ENCODE measurements around the gene CAB39. TPM values are rescaled to one million over a fixed set of nuclear protein-coding genes. Genes with fewer than 3 reads are reported as not detected.

Gene CAB39
- total RNA-seq, 1 donor from 2014 or later = 62.9 TPM

GRCh38 chr2:230778350-230779063 is 65.9 kb downstream of the CAB39 start:
- Histone ChIP-seq H3K9me3 (no peaks in the 10 kb centered on the region), H3K27me3 (no peaks in the 10 kb centered on the region), H3K4me3 (no peak overlapping the region), H3K36me3 (peaks cover 7 to 8% of the 10 kb centered on the region in 2 donors), H3K4me1 (peaks cover 0 to 12% of the 10 kb centered on the region in 2 donors), H3K27ac (peak overlapping the region in 1 of 2 donors; percentile 9)
- DNase-seq (ENCODE audit: low spot score in 2 of 2) = no peak
- intact Hi-C loops (cut with DNase I) = no loop called here
- no peak for TF ChIP-seq CTCF (IDR thresholded peaks at IDR 0.05)

- Histone ChIP-seq H3K27ac (no peak overlapping the region), H3K27me3 (no peaks in the 10 kb centered on the region), H3K4me1 (peaks cover 0 to 12% of the 10 kb centered on the region in 2 donors), H3K9me3 (no peaks in the 10 kb centered on the region), H3K4me3 (no peak overlapping the region), H3K36me3 (peaks cover 11 to 13% of the 10 kb centered on the region in 2 donors)
- DNase-seq (ENCODE audit: low spot score in 2 of 2) = no peak
- TF ChIP-seq CTCF (IDR thresholded peaks at IDR 0.05) = no peak
- intact Hi-C loops (cut with DNase I) = no loop called here
Measured at GRCh38 chr2:230779126-230779525, 66.5 kb downstream of the CAB39 start.

- Histone ChIP-seq H3K27me3 (no peaks in the 10 kb centered on the region), H3K27ac (peak overlapping the region in 1 of 2 donors; percentile 26), H3K9me3 (no peaks in the 10 kb centered on the region), H3K4me3 (no peak overlapping the region), H3K36me3 (peaks cover 11 to 14% of the 10 kb centered on the region in 2 donors), H3K4me1 (peaks cover 0 to 8% of the 10 kb centered on the region in 2 donors)
- intact Hi-C loops (cut with DNase I) = no loop called here
- DNase-seq (ENCODE audit: low spot score in 2 of 2) = no peak
- TF ChIP-seq CTCF (IDR thresholded peaks at IDR 0.05) = no peak
Measured at GRCh38 chr2:230779607-230780006, 67.0 kb downstream of the CAB39 start.

- Histone ChIP-seq H3K9me3 (no peaks in the 10 kb centered on the region), H3K4me3 (no peak overlapping the region), H3K27me3 (no peaks in the 10 kb centered on the region), H3K27ac (peak overlapping the region in 1 of 2 donors; percentile 30), H3K36me3 (peaks cover 11 to 14% of the 10 kb centered on the region in 2 donors), H3K4me1 (peaks cover 0 to 17% of the 10 kb centered on the region in 2 donors)
- TF ChIP-seq CTCF (IDR thresholded peaks at IDR 0.05) = no peak
- no peak for DNase-seq (ENCODE audit: low spot score in 2 of 2)
- intact Hi-C loops (cut with DNase I) = no loop called here
Measured at GRCh38 chr2:230781130-230781797, 68.6 kb downstream of the CAB39 start.

GRCh38 chr2:230783101-230783500 is 70.5 kb downstream of the CAB39 start:
- peaks cover 0 to 8% of the 10 kb centered on the region in 2 donors for H3K9me3 ChIP-seq
- peak overlapping the region in 1 of 2 donors; percentile 5 for H3K27ac ChIP-seq
- intact Hi-C loops (cut with DNase I) = no loop called here
- TF ChIP-seq CTCF (IDR thresholded peaks at IDR 0.05) = no peak
- DNase-seq (ENCODE audit: low spot score in 2 of 2) = no peak
- H3K4me3 ChIP-seq = no peak overlapping the region
- H3K4me1 ChIP-seq = peaks cover 0 to 14% of the 10 kb centered on the region in 2 donors
- no peaks in the 10 kb centered on the region for H3K27me3 ChIP-seq
- H3K36me3 ChIP-seq = peaks cover 11 to 14% of the 10 kb centered on the region in 2 donors

Measured in ascending aorta (tissue), 2 donors.